Measurements from ENCODE around the gene APOE. TPM values are rescaled to one million over a fixed set of nuclear protein-coding genes. Genes with fewer than 3 reads are reported as not detected.

Gene APOE
- total and polyA plus RNA-seq, 2 of the 13 experiments (the other 11 are each of a cell fraction or from before 2014, with no cell fraction given): 1,328 to 1,470 TPM

GRCh38 chr19:44912854-44913253, 7.3 kb downstream of the APOE start (continued):
- no peak for TF ChIP-seq HBP1 (CRISPR knock-in tag; IDR thresholded peaks at IDR 0.05; ENCODE audit: low read depth)
- no peak for TF ChIP-seq MAZ (IDR thresholded peaks at IDR 0.05; ENCODE audit: borderline replicate concordance, low read depth, low read length)
- TF ChIP-seq MAZ (CRISPR knock-in tag; IDR thresholded peaks at IDR 0.05; ENCODE audit: low read depth): peak; percentile 47; the same call in 1 of the 2 replicates
- no peak for TF ChIP-seq FUBP1 (CRISPR knock-in tag; IDR thresholded peaks at IDR 0.05; ENCODE audit: borderline replicate concordance)
- TF ChIP-seq PTBP1 (IDR thresholded peaks at IDR 0.05; ENCODE audit: low read depth, low read length, poor library complexity, severe bottlenecking): no peak
- peak; percentile 63; the same call in 1 of the 2 replicates for TF ChIP-seq MXD3 (CRISPR knock-in tag; IDR thresholded peaks at IDR 0.05)
- TF ChIP-seq ELF1 (CRISPR knock-in tag; IDR thresholded peaks at IDR 0.05): peak; percentile 41; the same call in 1 of the 2 replicates
- peak; percentile 62; the same call in 1 of the 2 replicates for TF ChIP-seq CCDC6 (CRISPR knock-in tag; IDR thresholded peaks at IDR 0.05)
- no peak for TF ChIP-seq ONECUT2 (CRISPR knock-in tag; IDR thresholded peaks at IDR 0.05)
- 0 out of 2 replicates have a peak, but pooled peaks have one; percentile 61 for TF ChIP-seq NFKBIZ (CRISPR knock-in tag; IDR thresholded peaks at IDR 0.05)
- no peak for TF ChIP-seq ATF6 (CRISPR knock-in tag; conservative IDR thresholded peaks at IDR 0.05)
- no peak; the same call in 1 of the 2 replicates for TF ChIP-seq ZBTB21 (CRISPR knock-in tag; IDR thresholded peaks at IDR 0.05)
- TF ChIP-seq ZNF281 (CRISPR knock-in tag; IDR thresholded peaks at IDR 0.05; ENCODE audit: borderline replicate concordance): peak; percentile 98
- TF ChIP-seq ZSCAN25 (CRISPR knock-in tag; IDR thresholded peaks at IDR 0.05): peak; percentile 23; the same call in 1 of the 2 replicates
- TF ChIP-seq DNMT3B (CRISPR knock-in tag; conservative IDR thresholded peaks at IDR 0.05): no peak
- no peak for TF ChIP-seq GABPA (IDR thresholded peaks at IDR 0.05; ENCODE audit: low read depth, low read length)
- TF ChIP-seq GABPA (CRISPR knock-in tag; IDR thresholded peaks at IDR 0.05; ENCODE audit: low read depth): peak; percentile 30; the same call in 1 of the 2 replicates
- TF ChIP-seq UBTF (CRISPR knock-in tag; IDR thresholded peaks at IDR 0.05): peak; percentile 31; the same call in 1 of the 2 replicates

All from HepG2 (cell line).